HCT116 (cell line): ENCODE results near the gene ASXL2. TPM values are rescaled to one million over a fixed set of nuclear protein-coding genes. Genes with fewer than 3 reads are reported as not detected.

ENCODE experiments used
- ATAC-seq: fragments of 200-7000 bp; cut with Tn5 transposase; 2 replicates; pipeline ENCODE4 v1.9.1; 2020; ENCODE audit warnings: mild to moderate bottlenecking, moderate library complexity
- BruUV-seq: library from RNA; stranded (reverse); fragments of 400-500 nt; replicated peaks from 2 replicates; lab custom pipeline; 2021; lab: Mats Ljungman, UMichigan
- CTCF ChIA-PET: fragments of 300-600 bp; sonication (Branson Sonifier 250); formaldehyde crosslinking; loops from one replicate; lab custom pipeline; 2021; ENCODE audit warnings: antibody characterized with exemption; lab: Charles Lee
- POLR2A ChIA-PET: fragments of 300-600, 350-600 bp; sonication (Branson Sonifier 250); formaldehyde crosslinking; loops from one replicate; lab custom pipeline; 2021; ENCODE audit warnings: antibody characterized with exemption; lab: Charles Lee
- RAD21 ChIA-PET, 2 experiments: fragments of 300-600 bp; sonication (Branson Sonifier 250); formaldehyde crosslinking; loops; one replicate each; lab custom pipeline; 2023; ENCODE audit warnings: low total read pairs in 2 of 2; ENCODE audit not compliant: uncharacterized antibody in 2 of 2, unreplicated experiment in 2 of 2, low non-redundant PET in 1 of 2; lab: Charles Lee
- DNase-seq: peaks from one replicate; pipeline ENCODE4 v3.0.0-alpha.2; 2010; ENCODE audit warnings: low read depth, low spot score
- H2AFZ ChIP-seq: fragments of 200-600 bp; shearing (Covaris generic), sonication (generic); 2 replicates; pipeline ENCODE4 v1.6.1; 2017; ENCODE audit warnings: low read depth, mixed run types, mixed read lengths, antibody characterized with exemption, low read length; ENCODE audit not compliant: poor library complexity, severe bottlenecking
- H3K27ac ChIP-seq: 2 replicates; pipeline ENCODE4 v1.5.1; 2012; ENCODE audit warnings: low read depth, low read length
- H3K27me3 ChIP-seq: fragments of 200-600 bp; sonication (generic); 2 replicates; pipeline ENCODE4 v1.6.1; 2016; ENCODE audit warnings: mixed run types, low read length, mixed read lengths; ENCODE audit not compliant: insufficient read depth
- H3K36me3 ChIP-seq, 2 experiments: fragments of 200-500 bp in 1 of 2; fragments of 200-600 bp in 1 of 2; sonication (Bioruptor generic) in 1 of 2; sonication (generic) in 1 of 2; 2 replicates each; pipeline versions ENCODE4 v1.5.1 to v1.6.1; 2014 to 2016; ENCODE audit warnings: low read length in 2 of 2, inconsistent platforms in 1 of 2, mixed read lengths in 1 of 2, mixed run types in 1 of 2; ENCODE audit not compliant: insufficient read depth in 2 of 2, control insufficient read depth in 1 of 2
- H3K4me1 ChIP-seq, 2 experiments: fragments of 200-600 bp in 1 of 2; sonication (generic) in 1 of 2; 2 replicates each; pipeline versions ENCODE4 v1.5.1 to v1.6.1; 2012 to 2017; ENCODE audit warnings: low read length in 2 of 2, inconsistent platforms in 1 of 2, mild to moderate bottlenecking in 1 of 2, mixed read lengths in 1 of 2, mixed run types in 1 of 2, moderate library complexity in 1 of 2; ENCODE audit not compliant: insufficient read depth in 2 of 2, control insufficient read depth in 1 of 2
- H3K4me2 ChIP-seq: fragments of 200-600 bp; sonication (generic); 2 replicates; pipeline ENCODE4 v1.6.1; 2017; ENCODE audit warnings: mixed run types, low read length, mixed read lengths
- H3K4me3 ChIP-seq, 2 experiments: fragments of 200-600 bp in 1 of 2; sonication (generic) in 1 of 2; replicated peaks in 1 of 2; 2 replicates each; pipeline ENCODE4 v1.5.1; 2011 to 2016; ENCODE audit warnings: low read length in 2 of 2, control low read depth in 1 of 2, low read depth in 1 of 2, mild to moderate bottlenecking in 1 of 2, mixed read lengths in 1 of 2, mixed run types in 1 of 2
- H3K79me2 ChIP-seq: fragments of 200-600 bp; sonication (generic); 2 replicates; pipeline ENCODE4 v1.6.1; 2017; ENCODE audit warnings: mild to moderate bottlenecking, mixed run types, low read length, moderate library complexity, mixed read lengths; ENCODE audit not compliant: insufficient read depth
- H3K9ac ChIP-seq: fragments of 200-600 bp; sonication (generic); 2 replicates; pipeline ENCODE4 v1.6.1; 2016; ENCODE audit warnings: low read length, mixed read lengths
- H3K9me2 ChIP-seq: fragments of 200-600 bp; sonication (generic), shearing (Covaris generic); 2 replicates; pipeline ENCODE4 v1.6.1; 2017; ENCODE audit warnings: mixed run types, mild to moderate bottlenecking, moderate library complexity; ENCODE audit not compliant: insufficient read depth
- H3K9me3 ChIP-seq, 2 experiments: fragments of 200-500 bp in 1 of 2; fragments of 200-600 bp in 1 of 2; sonication (Bioruptor generic) in 1 of 2; sonication (generic) in 1 of 2; 2 replicates each; pipeline ENCODE4 v1.6.1; 2014 to 2017; ENCODE audit warnings: low read length in 2 of 2, mixed read lengths in 2 of 2, inconsistent platforms in 1 of 2, low read depth in 1 of 2, mild to moderate bottlenecking in 1 of 2, mixed run types in 1 of 2, moderate library complexity in 1 of 2; ENCODE audit not compliant: control insufficient read depth in 1 of 2, insufficient read depth in 1 of 2
- H4K20me1 ChIP-seq: fragments of 200-600 bp; sonication (generic), shearing (Covaris generic); 2 replicates; pipeline ENCODE4 v1.6.1; 2017; ENCODE audit warnings: mixed run types, mild to moderate bottlenecking, moderate library complexity; ENCODE audit not compliant: insufficient read depth
- ATF3 ChIP-seq: IDR thresholded peaks from 2 replicates; pipeline ENCODE4 v1.6.1; 2012
- CEBPB ChIP-seq: IDR thresholded peaks from 2 replicates; pipeline ENCODE4 v1.6.1; 2012; ENCODE audit warnings: low read depth
- CTCF ChIP-seq, 3 experiments: fragments of 200-600 bp in 1 of 3; sonication (generic) in 1 of 3; IDR thresholded peaks in 2 of 3; conservative IDR thresholded peaks in 1 of 3; 2 replicates each; pipeline ENCODE4 v1.5.1; 2012 to 2017; ENCODE audit warnings: low read depth in 2 of 3, low read length in 2 of 3, antibody characterized with exemption in 1 of 3, borderline replicate concordance in 1 of 3, control low read depth in 1 of 3, mild to moderate bottlenecking in 1 of 3, mixed read lengths in 1 of 3, mixed run types in 1 of 3, moderate library complexity in 1 of 3; ENCODE audit not compliant: insufficient read depth in 1 of 3
- EGR1 ChIP-seq: IDR thresholded peaks from 2 replicates; pipeline ENCODE4 v1.6.1; 2012; ENCODE audit warnings: low read depth
- ELF1 ChIP-seq: IDR thresholded peaks from 2 replicates; pipeline ENCODE4 v1.6.1; 2012; ENCODE audit warnings: low read depth, borderline replicate concordance
- EZH2 ChIP-seq: fragments of 200-600 bp; sonication (generic); IDR thresholded peaks from 2 replicates; pipeline ENCODE4 v1.6.1; 2017; ENCODE audit warnings: antibody characterized with exemption, mixed run types
- EZH2phosphoT487 ChIP-seq: fragments of 200-600 bp; IDR thresholded peaks from 2 replicates; pipeline ENCODE4 v1.6.1; 2018; ENCODE audit warnings: antibody characterized with exemption, borderline replicate concordance
- JUND ChIP-seq: IDR thresholded peaks from 2 replicates; pipeline ENCODE4 v1.6.1; 2012
- POLR2A ChIP-seq: IDR thresholded peaks from 2 replicates; pipeline ENCODE4 v1.7.0; 2011; ENCODE audit warnings: borderline replicate concordance; ENCODE audit not compliant: insufficient read depth, insufficient read length; ENCODE audit errors: extremely low read depth
- POLR2AphosphoS5 ChIP-seq: IDR thresholded peaks from 2 replicates; pipeline ENCODE4 v1.6.1; 2011; ENCODE audit warnings: mild to moderate bottlenecking, low read depth, low read length, moderate library complexity
- RAD21 ChIP-seq: IDR thresholded peaks from 2 replicates; pipeline ENCODE4 v1.6.1; 2012; ENCODE audit warnings: low read depth, mild to moderate bottlenecking
- REST ChIP-seq: IDR thresholded peaks from 2 replicates; pipeline ENCODE4 v1.6.1; 2012; ENCODE audit warnings: low read depth
- SIN3A ChIP-seq: IDR thresholded peaks from 2 replicates; pipeline ENCODE4 v1.6.1; 2012; ENCODE audit warnings: low read depth
- SP1 ChIP-seq: IDR thresholded peaks from 2 replicates; pipeline ENCODE4 v1.6.1; 2012; ENCODE audit warnings: low read depth
- SRF ChIP-seq: IDR thresholded peaks from 2 replicates; pipeline ENCODE4 v1.6.1; 2012; ENCODE audit warnings: low read depth
- YY1 ChIP-seq: IDR thresholded peaks from 2 replicates; pipeline ENCODE4 v1.6.1; 2011; ENCODE audit warnings: low read length, low read depth, moderate library complexity, mild to moderate bottlenecking; ENCODE audit not compliant: insufficient replicate concordance; ENCODE audit errors: extremely low read depth
- ZBTB33 ChIP-seq: IDR thresholded peaks from 2 replicates; pipeline ENCODE4 v1.6.1; 2011; ENCODE audit warnings: mild to moderate bottlenecking, low read length, moderate library complexity; ENCODE audit not compliant: insufficient replicate concordance; ENCODE audit errors: extremely low read depth
- ZNF274 ChIP-seq: fragments of 200-500 bp; sonication (Bioruptor generic); IDR thresholded peaks from 2 replicates; pipeline ENCODE4 v1.6.1; 2014; ENCODE audit warnings: mild to moderate bottlenecking, low read depth, low read length, inconsistent platforms
- intact Hi-C: fragments of 100-400 bp; cut with micrococcal nuclease; formaldehyde crosslinking; loops from 2 replicates; pipeline ENCODE4 v1.10.0; 2022
- total RNA-seq: library from RNA; stranded (reverse); gene quantifications from one replicate; pipeline ENCODE4 v1.2.1, GENCODE V29; 2021; ENCODE audit not compliant: unreplicated experiment

ASXL2 gene
- total RNA-seq, 1 experiment from 2014 or later, result 29.2 TPM

- intact Hi-C loops, result no loop called here
- peaks cover 4% of the 10 kb centered on the region; the same call in 1 of the 2 replicates for H4K20me1 ChIP-seq
- H3K4me3 ChIP-seq, result no peak overlapping the region
- no peak overlapping the region for H3K4me2 ChIP-seq
- ATAC-seq (no peak), DNase-seq (no peak)
- H3K27me3 ChIP-seq, result no peaks in the 10 kb centered on the region
- ChIA-PET POLR2A (no interaction called here), CTCF (no interaction called here), RAD21 (no interaction called here)
- no peak overlapping the region for H2AFZ ChIP-seq
- TF ChIP-seq ELF1 (no peak), ATF3 (no peak), YY1 (no peak), POLR2A (no peak), REST (no peak), ZBTB33 (no peak), CTCF (IDR thresholded peaks at IDR 0.05 in 2 of 3, conservative IDR thresholded peaks at IDR 0.05 in 1 of 3; ENCODE audit: borderline replicate concordance in 1 of 3, insufficient read depth in 1 of 3, low read depth in 2 of 3, low read length in 2 of 3) (no peak), ZNF274 (no peak), RAD21 (no peak), SIN3A (no peak), CEBPB (no peak), POLR2AphosphoS5 (no peak), JUND (no peak), SRF (no peak), EZH2 (no peak), EGR1 (no peak), EZH2phosphoT487 (no peak), SP1 (no peak)
- no peaks in the 10 kb centered on the region for H3K36me3 ChIP-seq
- no TSS peak for BruUV-seq
- peaks cover 11% of the 10 kb centered on the region for H3K79me2 ChIP-seq
- H3K9me2 ChIP-seq, result no peaks in the 10 kb centered on the region
- no peak overlapping the region for H3K9ac ChIP-seq
- no peaks in the 10 kb centered on the region for H3K4me1 ChIP-seq
- no peak overlapping the region for H3K27ac ChIP-seq
- no peaks in the 10 kb centered on the region for H3K9me3 ChIP-seq
Measured at GRCh38 chr2:25816249-25816648, 62.0 kb downstream of the ASXL2 start.
